Tibial artery (tissue), 4 donors: ENCODE results near the gene RBM20.

Source experiments
- DNase-seq, 2 donors: peaks; one replicate each; pipeline ENCODE4 v3.0.0-alpha.2; 2019
- H3K27ac ChIP-seq, 2 donors: fragments of 200-600 bp; sonication (generic) in 1 of 2; 1 replicate in 1 of 2; 2 replicates in 1 of 2; pipeline ENCODE4 v1.5.1; 2018 to 2019; ENCODE audit warnings: mild to moderate bottlenecking in 1 of 2
- H3K27me3 ChIP-seq, 2 donors: fragments of 200-600 bp; sonication (generic) in 1 of 2; one replicate each; pipeline versions ENCODE4 v1.5.1 to v1.6.0; 2016 to 2019
- H3K36me3 ChIP-seq, 3 donors: fragments of 200-600 bp; sonication (generic) in 2 of 3; one replicate each; pipeline ENCODE4 v1.5.1; 2016 to 2019; ENCODE audit warnings: mild to moderate bottlenecking in 2 of 3
- H3K4me1 ChIP-seq, 4 donors: fragments of 200-600 bp; sonication (generic) in 2 of 4; 1 replicate in 3 of 4; 2 replicates in 1 of 4; pipeline ENCODE4 v1.5.1; 2016 to 2019
- H3K4me3 ChIP-seq, 2 donors: fragments of 200-600 bp; sonication (generic) in 1 of 2; 1 replicate in 1 of 2; 2 replicates in 1 of 2; pipeline ENCODE4 v1.5.1; 2018 to 2019; ENCODE audit warnings: mild to moderate bottlenecking in 2 of 2
- H3K9me3 ChIP-seq, 3 donors: fragments of 200-600 bp; sonication (generic) in 1 of 3; one replicate each; pipeline ENCODE4 v1.5.1; 2016 to 2019
- CTCF ChIP-seq, 2 experiments: fragments of 200-600 bp in 1 of 2; fragments of 450-650 bp in 1 of 2; IDR thresholded peaks; one replicate each; pipeline ENCODE4 v1.5.1; 2017 to 2019; ENCODE audit warnings: antibody characterized with exemption in 2 of 2, mild to moderate bottlenecking in 1 of 2, moderate library complexity in 1 of 2
- intact Hi-C: fragments of 100-400 bp; cut with DNase I; formaldehyde crosslinking; loops from one replicate; pipeline ENCODE4 v1.15.0; 2023; ENCODE audit warnings: low total_unique reads

RBM20 gene

GRCh38 chr10:110803239-110803749 lies 159.2 kb downstream of the RBM20 start:
- Histone ChIP-seq H3K36me3 (no peaks in the 10 kb centered on the region), H3K9me3 (no peaks in the 10 kb centered on the region), H3K4me1 (peaks cover 0 to 24% (median 15%) of the 10 kb centered on the region in 4 donors), H3K27ac (peak overlapping the region; percentile 18 to 36), H3K27me3 (no peaks in the 10 kb centered on the region), H3K4me3 (no peak overlapping the region)
- DNase-seq: no peak
- intact Hi-C loops: loop anchor here (5.0 kb wide), 1 partner anchor 89 kb away; no protein-coding TSS in a partner anchor
- TF ChIP-seq CTCF (IDR thresholded peaks at IDR 0.05): no peak

- peaks cover 0 to 24% (median 15%) of the 10 kb centered on the region in 4 donors for H3K4me1 ChIP-seq
- intact Hi-C loops: loop anchor here (5.0 kb wide), 1 partner anchor 88 kb away; no protein-coding TSS in a partner anchor
- DNase-seq: peak; percentile 58 to 82
- H3K27ac ChIP-seq: no peak overlapping the region
- H3K27me3 ChIP-seq: no peaks in the 10 kb centered on the region
- no peaks in the 10 kb centered on the region for H3K36me3 ChIP-seq
- H3K4me3 ChIP-seq: no peak overlapping the region
- TF ChIP-seq CTCF (IDR thresholded peaks at IDR 0.05): peak; percentile 65 to 67
- no peaks in the 10 kb centered on the region for H3K9me3 ChIP-seq
Observed at GRCh38 chr10:110803830-110804338, 159.7 kb downstream of the RBM20 start.

- Histone ChIP-seq H3K4me3 (no peak overlapping the region), H3K9me3 (no peaks in the 10 kb centered on the region)
- intact Hi-C loops: loop anchor here (5.0 kb wide), 1 partner anchor 88 kb away; no protein-coding TSS in a partner anchor
Observed at GRCh38 chr10:110804376-110804775, 160.2 kb downstream of the RBM20 start.

GRCh38 chr10:110805292-110805691 lies 161.2 kb downstream of the RBM20 start:
- no peaks in the 10 kb centered on the region for H3K9me3 ChIP-seq
- TF ChIP-seq CTCF (IDR thresholded peaks at IDR 0.05): no peak
- H3K27me3 ChIP-seq: no peaks in the 10 kb centered on the region
- no peak overlapping the region for H3K4me3 ChIP-seq
- H3K27ac ChIP-seq: no peak overlapping the region
- H3K4me1 ChIP-seq: peaks cover 0 to 24% (median 15%) of the 10 kb centered on the region in 4 donors
- no peaks in the 10 kb centered on the region for H3K36me3 ChIP-seq
- no peak for DNase-seq
- intact Hi-C loops: no loop called here

More at GRCh38 chr10:110804376-110804775, 160.2 kb downstream of the RBM20 start:
- no peaks in the 10 kb centered on the region for H3K36me3 ChIP-seq
- no peak for TF ChIP-seq CTCF (IDR thresholded peaks at IDR 0.05)
- peaks cover 0 to 24% (median 15%) of the 10 kb centered on the region in 4 donors for H3K4me1 ChIP-seq
- H3K27me3 ChIP-seq: no peaks in the 10 kb centered on the region
- DNase-seq: no peak
- H3K27ac ChIP-seq: no peak overlapping the region

- H3K9me3 ChIP-seq: no peaks in the 10 kb centered on the region
- H3K36me3 ChIP-seq: no peaks in the 10 kb centered on the region
- no peak overlapping the region for H3K27ac ChIP-seq
- peaks cover 0 to 24% (median 15%) of the 10 kb centered on the region in 4 donors for H3K4me1 ChIP-seq
- intact Hi-C loops: no loop called here
- no peak for DNase-seq
- TF ChIP-seq CTCF (IDR thresholded peaks at IDR 0.05): no peak
- no peak overlapping the region for H3K4me3 ChIP-seq
- H3K27me3 ChIP-seq: no peaks in the 10 kb centered on the region
Observed at GRCh38 chr10:110806335-110806734, 162.2 kb downstream of the RBM20 start.
